DND-41 (cell line): ENCODE results near the gene ABAT.

Source experiments
- ATAC-seq: fragments of 200-7000 bp; cut with Tn5 transposase; 3 replicates; pipeline ENCODE4 v1.9.1; 2021; ENCODE audit warnings: low read depth; ENCODE audit not compliant: insufficient read depth
- DNase-seq: peaks from one replicate; pipeline ENCODE4 v3.0.0-alpha.2; 2020
- H2AFZ ChIP-seq: 2 replicates; pipeline ENCODE4 v1.6.0; 2012; ENCODE audit warnings: low read depth, low read length
- H3K27ac ChIP-seq: 2 replicates; pipeline ENCODE4 v1.5.1; 2012; ENCODE audit warnings: low read length, inconsistent platforms
- H3K27me3 ChIP-seq: fragments of 200-600 bp; sonication (generic); 2 replicates; pipeline ENCODE4 v1.6.0; 2012; ENCODE audit warnings: low read length, mild to moderate bottlenecking, inconsistent platforms; ENCODE audit not compliant: insufficient read depth, poor library complexity
- H3K36me3 ChIP-seq: 2 replicates; pipeline ENCODE4 v1.5.1; 2012; ENCODE audit warnings: low read length, inconsistent platforms; ENCODE audit not compliant: insufficient read depth
- H3K4me1 ChIP-seq: 2 replicates; pipeline ENCODE4 v1.5.1; 2012; ENCODE audit warnings: mild to moderate bottlenecking, low read length; ENCODE audit not compliant: insufficient read depth
- H3K4me2 ChIP-seq: 2 replicates; pipeline ENCODE4 v1.6.0; 2012; ENCODE audit warnings: mild to moderate bottlenecking, moderate library complexity, low read length, inconsistent platforms; ENCODE audit not compliant: insufficient read depth
- H3K4me3 ChIP-seq, 2 experiments: fragments of 200-600 bp in 1 of 2; shearing (Covaris generic) in 1 of 2; 2 replicates each; pipeline ENCODE4 v1.5.1; 2012 to 2016; ENCODE audit warnings: inconsistent platforms in 2 of 2, low read length in 2 of 2, mild to moderate bottlenecking in 2 of 2, low read depth in 1 of 2, moderate library complexity in 1 of 2
- H3K79me2 ChIP-seq: 2 replicates; pipeline ENCODE4 v1.6.0; 2012; ENCODE audit warnings: low read length, inconsistent platforms; ENCODE audit not compliant: insufficient read depth
- H3K9ac ChIP-seq: 2 replicates; pipeline ENCODE4 v1.6.0; 2012; ENCODE audit warnings: low read depth, mild to moderate bottlenecking, inconsistent platforms, low read length, moderate library complexity
- H3K9me3 ChIP-seq: 2 replicates; pipeline ENCODE4 v1.5.1; 2012; ENCODE audit warnings: low read length, moderate library complexity, mild to moderate bottlenecking, inconsistent platforms; ENCODE audit not compliant: insufficient read depth, severe bottlenecking
- H4K20me1 ChIP-seq: 2 replicates; pipeline ENCODE4 v1.6.0; 2012; ENCODE audit warnings: low read length; ENCODE audit not compliant: insufficient read depth
- EZH2 ChIP-seq: IDR thresholded peaks from 3 replicates; pipeline ENCODE4 v1.6.1; 2012; ENCODE audit warnings: borderline replicate concordance, low read depth, mild to moderate bottlenecking, moderate library complexity, low read length, inconsistent platforms; ENCODE audit not compliant: severe bottlenecking
- TF ChIP-seq, protein P1 (sequence below): IDR thresholded peaks from 2 replicates; pipeline ENCODE4 v1.5.1; 2012; ENCODE audit warnings: borderline replicate concordance, low read length, moderate library complexity, mild to moderate bottlenecking; ENCODE audit not compliant: poor library complexity, severe bottlenecking; ENCODE audit errors: extremely low read depth

The ABAT gene

GRCh38 chr16:8720967-8721308, 46.5 kb downstream of the ABAT start:
- H3K4me2 ChIP-seq, result no peak overlapping the region
- H3K27ac ChIP-seq, result no peak overlapping the region
- no peaks in the 10 kb centered on the region for H4K20me1 ChIP-seq
- no peak for TF ChIP-seq EZH2
- TF ChIP-seq, protein P1, sequence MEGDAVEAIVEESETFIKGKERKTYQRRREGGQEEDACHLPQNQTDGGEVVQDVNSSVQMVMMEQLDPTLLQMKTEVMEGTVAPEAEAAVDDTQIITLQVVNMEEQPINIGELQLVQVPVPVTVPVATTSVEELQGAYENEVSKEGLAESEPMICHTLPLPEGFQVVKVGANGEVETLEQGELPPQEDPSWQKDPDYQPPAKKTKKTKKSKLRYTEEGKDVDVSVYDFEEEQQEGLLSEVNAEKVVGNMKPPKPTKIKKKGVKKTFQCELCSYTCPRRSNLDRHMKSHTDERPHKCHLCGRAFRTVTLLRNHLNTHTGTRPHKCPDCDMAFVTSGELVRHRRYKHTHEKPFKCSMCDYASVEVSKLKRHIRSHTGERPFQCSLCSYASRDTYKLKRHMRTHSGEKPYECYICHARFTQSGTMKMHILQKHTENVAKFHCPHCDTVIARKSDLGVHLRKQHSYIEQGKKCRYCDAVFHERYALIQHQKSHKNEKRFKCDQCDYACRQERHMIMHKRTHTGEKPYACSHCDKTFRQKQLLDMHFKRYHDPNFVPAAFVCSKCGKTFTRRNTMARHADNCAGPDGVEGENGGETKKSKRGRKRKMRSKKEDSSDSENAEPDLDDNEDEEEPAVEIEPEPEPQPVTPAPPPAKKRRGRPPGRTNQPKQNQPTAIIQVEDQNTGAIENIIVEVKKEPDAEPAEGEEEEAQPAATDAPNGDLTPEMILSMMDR, result no peak
- DNase-seq, result no peak
- no peak for ATAC-seq
- H2AFZ ChIP-seq, result no peak overlapping the region
- peaks cover 8% of the 10 kb centered on the region for H3K9me3 ChIP-seq
- H3K9ac ChIP-seq, result no peak overlapping the region
- no peaks in the 10 kb centered on the region for H3K79me2 ChIP-seq
- no peaks in the 10 kb centered on the region for H3K4me1 ChIP-seq
- no peak overlapping the region for H3K4me3 ChIP-seq
- H3K36me3 ChIP-seq, result peaks cover 4% of the 10 kb centered on the region; the same call in 1 of the 2 replicates
- no peaks in the 10 kb centered on the region for H3K27me3 ChIP-seq

DNA sequence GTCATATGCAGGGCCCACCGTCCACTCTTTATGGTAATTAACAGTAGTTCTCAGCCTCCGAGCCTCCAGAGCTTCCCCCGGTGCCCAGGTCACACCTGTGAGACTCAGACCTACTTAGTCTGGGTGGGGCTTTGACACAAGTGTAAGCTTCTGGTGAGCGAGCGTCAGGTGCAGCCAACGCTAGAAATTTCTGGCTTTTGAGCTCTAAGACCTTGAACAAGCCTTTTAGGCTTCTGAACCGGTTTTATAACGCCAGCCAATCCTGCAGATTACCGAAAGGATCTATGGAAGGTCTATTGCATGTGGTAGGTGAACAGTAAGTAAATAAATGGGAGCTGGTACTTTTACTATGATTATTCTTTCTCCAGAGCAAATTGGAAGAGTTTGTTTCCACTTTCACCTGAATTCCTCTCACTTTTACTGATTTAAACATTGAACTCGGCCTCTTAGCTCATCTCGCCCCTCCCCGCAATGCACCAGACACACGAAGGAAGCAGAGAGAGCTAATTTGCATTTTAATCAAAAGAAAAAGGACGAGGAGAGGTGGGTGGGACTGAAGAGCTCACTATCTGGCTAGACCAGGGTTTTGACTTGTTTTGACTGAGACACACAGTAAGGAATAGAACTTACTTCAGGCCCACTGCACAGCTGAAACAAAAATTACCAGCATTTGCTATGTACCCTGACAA, 47.1 kb downstream of the ABAT start:
- ATAC-seq (no peak), DNase-seq (no peak)
- Histone ChIP-seq H3K79me2 (no peaks in the 10 kb centered on the region), H4K20me1 (no peaks in the 10 kb centered on the region), H3K27ac (no peak overlapping the region), H3K27me3 (no peaks in the 10 kb centered on the region), H3K36me3 (peaks cover 4% of the 10 kb centered on the region; the same call in 1 of the 2 replicates), H2AFZ (no peak overlapping the region), H3K9ac (no peak overlapping the region), H3K4me2 (no peak overlapping the region), H3K9me3 (peaks cover 8% of the 10 kb centered on the region), H3K4me3 (no peak overlapping the region), H3K4me1 (no peaks in the 10 kb centered on the region)
- TF ChIP-seq, protein P1, result no peak
- no peak for TF ChIP-seq EZH2

GRCh38 chr16:8722025-8722348, 47.6 kb downstream of the ABAT start:
- Histone ChIP-seq H3K36me3 (peaks cover 4% of the 10 kb centered on the region; the same call in 1 of the 2 replicates), H4K20me1 (no peaks in the 10 kb centered on the region), H3K79me2 (no peaks in the 10 kb centered on the region), H3K27ac (no peak overlapping the region), H2AFZ (no peak overlapping the region), H3K4me2 (no peak overlapping the region), H3K27me3 (no peaks in the 10 kb centered on the region), H3K4me1 (no peaks in the 10 kb centered on the region), H3K9me3 (peaks cover 8% of the 10 kb centered on the region), H3K4me3 (no peak overlapping the region), H3K9ac (no peak overlapping the region)
- ATAC-seq, result no peak
- TF ChIP-seq, protein P1, result no peak
- no peak for TF ChIP-seq EZH2
- DNase-seq, result no peak
